Upper lobe of right lung (tissue), 1 donor: Measurements from ENCODE around the gene XPNPEP2. TPM values are rescaled to one million over a fixed set of nuclear protein-coding genes. Genes with fewer than 3 reads are reported as not detected.

Experiments used
- ATAC-seq: fragments of 200-7000 bp; cut with Tn5 transposase; one replicate; pipeline ENCODE4 v1.9.1; 2020; ENCODE audit warnings: mild to moderate bottlenecking, moderate library complexity
- DNase-seq: peaks from one replicate; pipeline ENCODE4 v3.0.0-alpha.2; 2020
- H3K27ac ChIP-seq: fragments of 200-600 bp; one replicate; pipeline ENCODE4 v1.8.0; 2022
- H3K27me3 ChIP-seq: fragments of 200-600 bp; one replicate; pipeline ENCODE4 v1.8.0; 2022; ENCODE audit warnings: mild to moderate bottlenecking
- H3K36me3 ChIP-seq: fragments of 200-600 bp; one replicate; pipeline ENCODE4 v1.8.0; 2022
- H3K4me1 ChIP-seq: fragments of 200-600 bp; one replicate; pipeline ENCODE4 v1.8.0; 2022
- H3K4me3 ChIP-seq: fragments of 200-600 bp; one replicate; pipeline ENCODE4 v1.8.0; 2022; ENCODE audit warnings: mild to moderate bottlenecking
- H3K9me3 ChIP-seq: fragments of 200-600 bp; one replicate; pipeline ENCODE4 v1.8.0; 2022
- CTCF ChIP-seq: fragments of 200-600 bp; IDR thresholded peaks from one replicate; pipeline ENCODE4 v1.8.0; 2022; ENCODE audit warnings: antibody characterized with exemption
- intact Hi-C: fragments of 100-400 bp; cut with DNase I; formaldehyde crosslinking; loops from one replicate; pipeline ENCODE4 v1.11.0; 2022
- total RNA-seq: library from RNA; stranded (reverse); fragmentation: NEBNext Ultra II Directional; extraction: Animal tissue kit (Norgen Biotek cat#: 25700); gene quantifications from one replicate; pipeline ENCODE4 v1.2.1, GENCODE V29; 2021
- donor health status: DM: no; HTN: yes; CAD: no; lungs with severe emphysema.

XPNPEP2 gene
- total RNA-seq, 1 donor from 2014 or later: 0.93 TPM

- H3K27me3 ChIP-seq: no peaks in the 10 kb centered on the region
- H3K27ac ChIP-seq: no peak overlapping the region
- H3K4me1 ChIP-seq: no peaks in the 10 kb centered on the region
- no peak for TF ChIP-seq CTCF
- no peak overlapping the region for H3K4me3 ChIP-seq
- intact Hi-C loops: no loop called here
- no peaks in the 10 kb centered on the region for H3K36me3 ChIP-seq
- H3K9me3 ChIP-seq: no peaks in the 10 kb centered on the region
- DNase-seq (no peak), ATAC-seq (no peak)
Observed at GRCh38 chrX:129749069-129749468, 10.3 kb downstream of the XPNPEP2 start.

- H3K36me3 ChIP-seq: no peaks in the 10 kb centered on the region
- no peaks in the 10 kb centered on the region for H3K9me3 ChIP-seq
- no peaks in the 10 kb centered on the region for H3K27me3 ChIP-seq
- H3K4me3 ChIP-seq: no peak overlapping the region
- H3K4me1 ChIP-seq: no peaks in the 10 kb centered on the region
- DNase-seq (no peak), ATAC-seq (no peak)
- no peak overlapping the region for H3K27ac ChIP-seq
- intact Hi-C loops: no loop called here
- no peak for TF ChIP-seq CTCF
Observed at GRCh38 chrX:129750971-129751370, 12.2 kb downstream of the XPNPEP2 start.

- Histone ChIP-seq H3K4me3 (no peak overlapping the region), H3K27me3 (no peaks in the 10 kb centered on the region), H3K27ac (no peak overlapping the region), H3K9me3 (no peaks in the 10 kb centered on the region), H3K4me1 (no peaks in the 10 kb centered on the region), H3K36me3 (no peaks in the 10 kb centered on the region)
- DNase-seq: no peak
- intact Hi-C loops: no loop called here
- peak; percentile 26 for TF ChIP-seq CTCF
- ATAC-seq: peak; percentile 7
Observed at GRCh38 chrX:129754056-129755024, 15.6 kb downstream of the XPNPEP2 start.

GRCh38 chrX:129755779-129756650 is 17.2 kb downstream of the XPNPEP2 start:
- DNase-seq: no peak
- no peak for TF ChIP-seq CTCF
- Histone ChIP-seq H3K27me3 (no peaks in the 10 kb centered on the region), H3K36me3 (no peaks in the 10 kb centered on the region), H3K27ac (no peak overlapping the region), H3K9me3 (no peaks in the 10 kb centered on the region), H3K4me1 (no peaks in the 10 kb centered on the region), H3K4me3 (no peak overlapping the region)
- no peak for ATAC-seq
- intact Hi-C loops: no loop called here

- Histone ChIP-seq H3K4me1 (no peaks in the 10 kb centered on the region), H3K27ac (peak overlapping the region; percentile 51), H3K27me3 (no peaks in the 10 kb centered on the region), H3K4me3 (no peak overlapping the region), H3K36me3 (no peaks in the 10 kb centered on the region), H3K9me3 (no peaks in the 10 kb centered on the region)
- no peak for DNase-seq
- intact Hi-C loops: no loop called here
- ATAC-seq: peak; percentile 81
- TF ChIP-seq CTCF: peak; percentile 5
Observed at GRCh38 chrX:129759576-129760061, 20.8 kb downstream of the XPNPEP2 start.
